H1 (cell line): Measurements from ENCODE around the gene CCL17. TPM values are rescaled to one million over a fixed set of nuclear protein-coding genes. Genes with fewer than 3 reads are reported as not detected.

Source experiments
- CTBP2 ChIP-seq: IDR thresholded peaks from 2 replicates; pipeline ENCODE4 v1.7.0; 2011; ENCODE audit warnings: borderline replicate concordance, mild to moderate bottlenecking, moderate library complexity, mixed read lengths, low read length; ENCODE audit not compliant: insufficient read depth, insufficient read length
- CTCF ChIP-seq, 3 experiments: IDR thresholded peaks; 1 replicate in 2 of 3; 2 replicates in 1 of 3; pipeline versions ENCODE4 v1.5.1 to v1.6.1; 2011; ENCODE audit warnings: low read length in 3 of 3, mild to moderate bottlenecking in 3 of 3, inconsistent platforms in 2 of 3, low read depth in 1 of 3, moderate library complexity in 1 of 3; ENCODE audit not compliant: insufficient read depth in 1 of 3; ENCODE audit errors: control extremely low read depth in 1 of 3
- ZNF274 ChIP-seq: IDR thresholded peaks from 2 replicates; pipeline ENCODE4 v1.7.0; 2012; ENCODE audit warnings: low read length, borderline replicate concordance; ENCODE audit errors: extremely low read depth
- polyA plus RNA-seq, 7 experiments: library from polyadenylated mRNA; depleted of rRNA in 3 of 7; stranded (reverse) in 5 of 7; unstranded in 2 of 7; fragments of >200 nt in 5 of 7; fragments of 200-250 nt in 2 of 7; gene quantifications; 1 replicate in 5 of 7; 2 replicates in 1 of 7; 4 replicates in 1 of 7; pipeline versions ENCODE4 v1.2.1 to v1.2.3, GENCODE V29; 2011 to 2013; ENCODE audit warnings: missing spikeins in 2 of 7, mixed read lengths in 2 of 7
- total RNA-seq: library from RNA; stranded (reverse); fragmentation: NEBNext Ultra II Directional; extraction: Animal tissue kit (Norgen Biotek cat#: 25700); gene quantifications from 2 replicates; pipeline ENCODE4 v1.2.1, GENCODE V29; 2021

CCL17 gene
- total and polyA plus RNA-seq, 2 of the 8 experiments (the other 6 are each of a cell fraction or from before 2014, with no cell fraction given): not detected

- TF ChIP-seq CTBP2 (no peak), ZNF274 (no peak), CTCF (IDR thresholded peaks at IDR 0.05; ENCODE audit: control extremely low read depth in 1 of 3, insufficient read depth in 1 of 3, low read depth in 1 of 3, low read length in 3 of 3) (no peak)
- TF ChIP-seq, all 59 proteins: peak for 0
Measured at GRCh38 chr16:57435838-57436237, 31.3 kb downstream of the CCL17 start (continued).
